Kidney (tissue), 14 donors: ENCODE measurements around the gene ADAMTSL3. TPM values are rescaled to one million over a fixed set of nuclear protein-coding genes. Genes with fewer than 3 reads are reported as not detected.

Experiments used
- DNase-seq, 5 donors: peaks; one replicate each; pipeline ENCODE4 v3.0.0-alpha.2; 2013 to 2020
- FAIRE-seq: peaks from 2 replicates; lab custom pipeline; 2012; peaks lifted over from hg19 to GRCh38; lab: Jason Lieb, UNC
- H3K27ac ChIP-seq, 2 donors: one replicate each; pipeline ENCODE4 v1.7.0; 2013; ENCODE audit warnings: low read depth in 2 of 2, low read length in 2 of 2, inconsistent platforms in 1 of 2
- H3K27me3 ChIP-seq: one replicate; pipeline ENCODE4 v1.7.1; 2013; ENCODE audit warnings: low read length, inconsistent platforms; ENCODE audit not compliant: control insufficient read depth, insufficient read depth
- H3K36me3 ChIP-seq, 3 donors: one replicate each; pipeline versions ENCODE4 v1.7.0 to v1.7.1; 2013; ENCODE audit warnings: low read length in 3 of 3, control low read depth in 1 of 3, inconsistent platforms in 1 of 3; ENCODE audit not compliant: insufficient read depth in 3 of 3, control insufficient read depth in 2 of 3
- H3K4me1 ChIP-seq, 3 donors: one replicate each; pipeline versions ENCODE4 v1.7.0 to v1.7.1; 2013; ENCODE audit warnings: low read length in 3 of 3, inconsistent platforms in 1 of 3, low read depth in 1 of 3; ENCODE audit not compliant: control insufficient read depth in 2 of 3, insufficient read depth in 2 of 3
- H3K4me3 ChIP-seq, 3 donors: one replicate each; pipeline versions ENCODE4 v1.7.0 to v1.8.1; 2013; ENCODE audit warnings: low read length in 3 of 3, control low read depth in 1 of 3, inconsistent platforms in 1 of 3
- H3K9ac ChIP-seq, 3 donors: one replicate each; pipeline versions ENCODE4 v1.7.0 to v1.7.1; 2013; ENCODE audit warnings: low read length in 3 of 3, control low read depth in 1 of 3, inconsistent platforms in 1 of 3
- H3K9me3 ChIP-seq, 3 donors: one replicate each; pipeline versions ENCODE4 v1.7.0 to v1.7.1; 2013; ENCODE audit warnings: low read length in 3 of 3, control low read depth in 1 of 3, inconsistent platforms in 1 of 3; ENCODE audit not compliant: control insufficient read depth in 2 of 3, insufficient read depth in 1 of 3
- CTCF ChIP-seq: IDR thresholded peaks from 3 replicates; pipeline ENCODE4 v1.5.1; 2012; ENCODE audit warnings: mild to moderate bottlenecking, moderate library complexity, borderline replicate concordance; ENCODE audit not compliant: insufficient read depth; ENCODE audit errors: extremely low read depth
- intact Hi-C: fragments of 100-400 bp; cut with DNase I; formaldehyde crosslinking; loops from one replicate; pipeline ENCODE4 v1.11.1; 2022
- polyA plus RNA-seq: library from polyadenylated mRNA; stranded (reverse); fragments of 350-450 nt; fragmentation: Illumina TruSeq; extraction: RNeasy Lipid Tissue Mini Kit (QIAGEN cat#74804); gene quantifications from one replicate; pipeline ENCODE4 v1.2.3, GENCODE V29; 2014; ENCODE audit warnings: low read depth, low replicate concordance; ENCODE audit not compliant: insufficient read depth
- total RNA-seq: library from RNA; stranded (reverse); fragmentation: NEBNext Ultra II Directional; extraction: Animal tissue kit (Norgen Biotek cat#: 25700); gene quantifications from one replicate; pipeline ENCODE4 v1.2.1, GENCODE V29; 2021
- donor health status: control.
- donor health status: control.
- donor health status: control.
- donor health status: control.
- donor health status: control.
- donor health status: DM: yes; HTN: yes; CAD: no.
- donor health status: Normal renal cell carcinoma (clear cell type).

ADAMTSL3 gene
- total and polyA plus RNA-seq, 2 donors from 2014 or later = 1.6 to 23.4 TPM

GRCh38 chr15:83848315-83849050, 194.6 kb downstream of the ADAMTSL3 start:
- DNase-seq = peak in 2 of 5 donors; percentile 26 to 61
- no peak for TF ChIP-seq CTCF
- intact Hi-C loops = no loop called here

GRCh38 chr15:83850015-83850414, 196.1 kb downstream of the ADAMTSL3 start:
- Histone ChIP-seq H3K9me3 (no peaks in the 10 kb centered on the region), H3K36me3 (no peaks in the 10 kb centered on the region), H3K27ac (no peak overlapping the region), H3K4me3 (no peak overlapping the region), H3K27me3 (no peaks in the 10 kb centered on the region), H3K4me1 (peaks cover 0 to 2% (median 0%) of the 10 kb centered on the region in 3 donors), H3K9ac (no peak overlapping the region)
- no peak for TF ChIP-seq CTCF
- FAIRE-seq (no peak), DNase-seq (no peak)
- intact Hi-C loops = no loop called here

More at GRCh38 chr15:83848315-83849050, 194.6 kb downstream of the ADAMTSL3 start:
- Histone ChIP-seq H3K9ac (no peak overlapping the region), H3K4me1 (peaks cover 0 to 2% (median 0%) of the 10 kb centered on the region in 3 donors), H3K27me3 (no peaks in the 10 kb centered on the region), H3K27ac (no peak overlapping the region), H3K36me3 (no peaks in the 10 kb centered on the region), H3K4me3 (no peak overlapping the region), H3K9me3 (no peaks in the 10 kb centered on the region)
- FAIRE-seq = no peak

- no peak for TF ChIP-seq CTCF
- no peaks in the 10 kb centered on the region for H3K27me3 ChIP-seq
- no peak overlapping the region for H3K9ac ChIP-seq
- intact Hi-C loops = no loop called here
- no peaks in the 10 kb centered on the region for H3K36me3 ChIP-seq
- no peak for FAIRE-seq
- H3K9me3 ChIP-seq = no peaks in the 10 kb centered on the region
- H3K4me1 ChIP-seq = peaks cover 0 to 2% (median 0%) of the 10 kb centered on the region in 3 donors
- H3K27ac ChIP-seq = no peak overlapping the region
- no peak overlapping the region for H3K4me3 ChIP-seq
- DNase-seq = no peak
Observed at GRCh38 chr15:83850501-83851245, 196.8 kb downstream of the ADAMTSL3 start.
